Measurements from ENCODE around the gene RAB11FIP5. TPM values are rescaled to one million over a fixed set of nuclear protein-coding genes. Genes with fewer than 3 reads are reported as not detected.

RAB11FIP5 gene
- total and polyA plus RNA-seq, 2 donors from 2014 or later: 49.6 to 57.1 TPM

DNA sequence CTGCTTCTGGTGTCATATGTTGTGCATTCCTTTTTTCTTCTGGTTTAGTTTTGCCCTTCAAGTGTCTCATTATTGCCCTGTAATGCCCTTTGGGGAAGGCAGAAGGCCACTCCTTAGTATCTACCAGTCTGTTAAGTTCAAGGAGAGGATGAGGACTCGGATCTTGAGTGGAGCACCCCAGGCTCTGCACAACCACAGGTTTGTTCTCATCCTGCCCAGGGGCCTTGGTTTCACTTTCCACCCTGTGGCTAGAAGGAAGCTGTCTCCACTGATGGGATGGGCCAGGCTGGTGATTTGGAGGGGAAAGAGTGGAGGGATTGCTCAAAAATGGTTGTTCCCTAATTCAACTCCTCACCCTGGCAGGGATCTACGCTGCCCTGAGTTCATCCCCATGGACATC lies 30.2 kb upstream of the RAB11FIP5 start:
- H3K9ac ChIP-seq (ENCODE audit: low read length in 3 of 3): no peak overlapping the region
- no peaks in the 10 kb centered on the region for H3K27me3 ChIP-seq (ENCODE audit: control insufficient read depth, insufficient read depth, low read length)
- H3K4me3 ChIP-seq (ENCODE audit: low read length in 3 of 3): no peak overlapping the region
- TF ChIP-seq, protein P1, sequence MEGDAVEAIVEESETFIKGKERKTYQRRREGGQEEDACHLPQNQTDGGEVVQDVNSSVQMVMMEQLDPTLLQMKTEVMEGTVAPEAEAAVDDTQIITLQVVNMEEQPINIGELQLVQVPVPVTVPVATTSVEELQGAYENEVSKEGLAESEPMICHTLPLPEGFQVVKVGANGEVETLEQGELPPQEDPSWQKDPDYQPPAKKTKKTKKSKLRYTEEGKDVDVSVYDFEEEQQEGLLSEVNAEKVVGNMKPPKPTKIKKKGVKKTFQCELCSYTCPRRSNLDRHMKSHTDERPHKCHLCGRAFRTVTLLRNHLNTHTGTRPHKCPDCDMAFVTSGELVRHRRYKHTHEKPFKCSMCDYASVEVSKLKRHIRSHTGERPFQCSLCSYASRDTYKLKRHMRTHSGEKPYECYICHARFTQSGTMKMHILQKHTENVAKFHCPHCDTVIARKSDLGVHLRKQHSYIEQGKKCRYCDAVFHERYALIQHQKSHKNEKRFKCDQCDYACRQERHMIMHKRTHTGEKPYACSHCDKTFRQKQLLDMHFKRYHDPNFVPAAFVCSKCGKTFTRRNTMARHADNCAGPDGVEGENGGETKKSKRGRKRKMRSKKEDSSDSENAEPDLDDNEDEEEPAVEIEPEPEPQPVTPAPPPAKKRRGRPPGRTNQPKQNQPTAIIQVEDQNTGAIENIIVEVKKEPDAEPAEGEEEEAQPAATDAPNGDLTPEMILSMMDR (IDR thresholded peaks at IDR 0.05; ENCODE audit: borderline replicate concordance, extremely low read depth, insufficient read depth): no peak
- no peaks in the 10 kb centered on the region for H3K36me3 ChIP-seq (ENCODE audit: control insufficient read depth in 2 of 3, insufficient read depth in 3 of 3, low read length in 3 of 3)
- no peaks in the 10 kb centered on the region for H3K9me3 ChIP-seq (ENCODE audit: control insufficient read depth in 2 of 3, insufficient read depth in 1 of 3, low read length in 3 of 3)
- intact Hi-C loops (cut with DNase I): no loop called here
- no peaks in the 10 kb centered on the region for H3K4me1 ChIP-seq (ENCODE audit: control insufficient read depth in 2 of 3, insufficient read depth in 2 of 3, low read depth in 1 of 3, low read length in 3 of 3)
- FAIRE-seq (no peak), DNase-seq (no peak)
- no peak overlapping the region for H3K27ac ChIP-seq (ENCODE audit: low read depth in 2 of 2, low read length in 2 of 2)

DNA sequence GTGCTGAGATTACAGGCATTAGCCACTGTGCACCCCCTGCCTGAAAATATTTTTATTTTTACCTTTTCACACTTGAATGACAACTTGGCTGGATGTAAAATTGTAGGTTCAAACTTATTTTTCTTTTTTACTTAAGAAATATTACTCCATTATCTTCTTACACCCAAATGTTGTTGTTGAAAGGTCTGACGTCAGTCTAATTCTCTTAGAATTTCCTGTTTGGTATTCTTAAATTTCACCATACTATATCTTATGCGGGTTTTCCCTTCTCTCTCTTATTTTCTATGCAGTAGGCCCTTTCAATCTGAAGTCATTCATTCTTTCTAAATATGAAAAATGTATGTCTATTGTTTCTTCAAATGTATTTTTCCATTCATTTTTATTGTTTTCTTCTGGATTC lies 29.1 kb upstream of the RAB11FIP5 start:
- TF ChIP-seq, protein P1 (IDR thresholded peaks at IDR 0.05; ENCODE audit: borderline replicate concordance, extremely low read depth, insufficient read depth): no peak
- H3K4me3 ChIP-seq (ENCODE audit: low read length in 3 of 3): no peak overlapping the region
- DNase-seq (no peak), FAIRE-seq (no peak)
- no peaks in the 10 kb centered on the region for H3K36me3 ChIP-seq (ENCODE audit: control insufficient read depth in 2 of 3, insufficient read depth in 3 of 3, low read length in 3 of 3)
- H3K27ac ChIP-seq (ENCODE audit: low read depth in 2 of 2, low read length in 2 of 2): no peak overlapping the region
- no peaks in the 10 kb centered on the region for H3K9me3 ChIP-seq (ENCODE audit: control insufficient read depth in 2 of 3, insufficient read depth in 1 of 3, low read length in 3 of 3)
- H3K4me1 ChIP-seq (ENCODE audit: control insufficient read depth in 2 of 3, insufficient read depth in 2 of 3, low read depth in 1 of 3, low read length in 3 of 3): no peaks in the 10 kb centered on the region
- H3K9ac ChIP-seq (ENCODE audit: low read length in 3 of 3): no peak overlapping the region
- intact Hi-C loops (cut with DNase I): no loop called here
- no peaks in the 10 kb centered on the region for H3K27me3 ChIP-seq (ENCODE audit: control insufficient read depth, insufficient read depth, low read length)

- no peaks in the 10 kb centered on the region for H3K27me3 ChIP-seq (ENCODE audit: control insufficient read depth, insufficient read depth, low read length)
- TF ChIP-seq, protein P1 (IDR thresholded peaks at IDR 0.05; ENCODE audit: borderline replicate concordance, extremely low read depth, insufficient read depth): no peak
- intact Hi-C loops (cut with DNase I): no loop called here
- H3K4me1 ChIP-seq (ENCODE audit: control insufficient read depth in 2 of 3, insufficient read depth in 2 of 3, low read depth in 1 of 3, low read length in 3 of 3): peaks cover 0 to 4% (median 2%) of the 10 kb centered on the region in 3 donors
- H3K9me3 ChIP-seq (ENCODE audit: control insufficient read depth in 2 of 3, insufficient read depth in 1 of 3, low read length in 3 of 3): no peaks in the 10 kb centered on the region
- FAIRE-seq (no peak), DNase-seq (no peak)
- H3K4me3 ChIP-seq (ENCODE audit: low read length in 3 of 3): no peak overlapping the region
- H3K36me3 ChIP-seq (ENCODE audit: control insufficient read depth in 2 of 3, insufficient read depth in 3 of 3, low read length in 3 of 3): no peaks in the 10 kb centered on the region
- no peak overlapping the region for H3K9ac ChIP-seq (ENCODE audit: low read length in 3 of 3)
- no peak overlapping the region for H3K27ac ChIP-seq (ENCODE audit: low read depth in 2 of 2, low read length in 2 of 2)
These were observed 22.5 kb upstream of the RAB11FIP5 start for GRCh38 chr2:73135236-73135635.

- DNase-seq (no peak), FAIRE-seq (no peak)
- H3K27me3 ChIP-seq (ENCODE audit: control insufficient read depth, insufficient read depth, low read length): no peaks in the 10 kb centered on the region
These were observed 21.7 kb upstream of the RAB11FIP5 start for GRCh38 chr2:73134471-73134870.

More at GRCh38 chr2:73134471-73134870, 21.7 kb upstream of the RAB11FIP5 start:
- Histone ChIP-seq H3K9ac (ENCODE audit: low read length in 3 of 3) (no peak overlapping the region), H3K27ac (ENCODE audit: low read depth in 2 of 2, low read length in 2 of 2) (no peak overlapping the region), H3K4me3 (ENCODE audit: low read length in 3 of 3) (no peak overlapping the region), H3K36me3 (ENCODE audit: control insufficient read depth in 2 of 3, insufficient read depth in 3 of 3, low read length in 3 of 3) (no peaks in the 10 kb centered on the region), H3K9me3 (ENCODE audit: control insufficient read depth in 2 of 3, insufficient read depth in 1 of 3, low read length in 3 of 3) (no peaks in the 10 kb centered on the region), H3K4me1 (ENCODE audit: control insufficient read depth in 2 of 3, insufficient read depth in 2 of 3, low read depth in 1 of 3, low read length in 3 of 3) (peaks cover 0 to 4% (median 2%) of the 10 kb centered on the region in 3 donors)
- intact Hi-C loops (cut with DNase I): no loop called here
- TF ChIP-seq, protein P1 (IDR thresholded peaks at IDR 0.05; ENCODE audit: borderline replicate concordance, extremely low read depth, insufficient read depth): no peak

Data from kidney (tissue), 14 donors.